Heart left ventricle (tissue), 16 donors: Measurements from ENCODE around the gene GAN. TPM values are rescaled to one million over a fixed set of nuclear protein-coding genes. Genes with fewer than 3 reads are reported as not detected.

Experiments
- ATAC-seq, 4 donors: fragments of 200-7000 bp; cut with Tn5 transposase; one replicate each; pipeline ENCODE4 v1.9.1; 2020 to 2022; ENCODE audit warnings: moderate library complexity in 4 of 4, mild to moderate bottlenecking in 3 of 4, moderate number of reproducible peaks in 1 of 4
- DNase-seq, 5 donors: peaks; one replicate each; pipeline ENCODE4 v3.0.0-alpha.2; 2020
- H3K27ac ChIP-seq, 12 donors: fragments of 200-600 bp; sonication (generic) in 4 of 12; one replicate each; pipeline versions ENCODE4 v1.5.0 to v1.8.0; 2016 to 2022; ENCODE audit warnings: mild to moderate bottlenecking in 2 of 12
- H3K27me3 ChIP-seq, 9 donors: fragments of 200-600 bp; sonication (generic) in 2 of 9; one replicate each; pipeline versions ENCODE4 v1.5.1 to v1.8.0; 2016 to 2022; ENCODE audit warnings: mild to moderate bottlenecking in 3 of 9
- H3K36me3 ChIP-seq, 9 donors: fragments of 200-600 bp; sonication (generic) in 2 of 9; one replicate each; pipeline versions ENCODE4 v1.5.0 to v1.8.0; 2018 to 2022; ENCODE audit warnings: mild to moderate bottlenecking in 2 of 9
- H3K4me1 ChIP-seq, 12 donors: fragments of 200-600 bp; sonication (generic) in 4 of 12; one replicate each; pipeline versions ENCODE4 v1.5.0 to v1.8.0; 2016 to 2022; ENCODE audit warnings: mild to moderate bottlenecking in 3 of 12
- H3K4me3 ChIP-seq, 12 donors: fragments of 200-600 bp; sonication (generic) in 4 of 12; one replicate each; pipeline versions ENCODE4 v1.5.0 to v1.8.0; 2017 to 2022; ENCODE audit warnings: mild to moderate bottlenecking in 9 of 12, moderate library complexity in 4 of 12
- H3K9me3 ChIP-seq, 12 donors: fragments of 200-600 bp; sonication (generic) in 4 of 12; one replicate each; pipeline versions ENCODE4 v1.5.0 to v1.8.0; 2016 to 2022; ENCODE audit warnings: mild to moderate bottlenecking in 1 of 12
- POLR2A ChIP-seq, 2 donors: fragments of 450-650 bp; IDR thresholded peaks; one replicate each; pipeline ENCODE4 v1.6.1; 2017; ENCODE audit warnings: antibody characterized with exemption in 2 of 2, mild to moderate bottlenecking in 2 of 2, moderate library complexity in 2 of 2
- WGBS, 4 donors: extraction: QIAGEN DNeasy Blood & Tissue Kit in 2 of 4; methylation state at CpG; one replicate each; pipeline versions ENCODE4 v1.1.5 to v1.1.7; 2013 to 2018; 5-methylcytosine and 5-hydroxymethylcytosine counted together
- intact Hi-C, 10 donors: fragments of 100-400 bp; cut with DNase I; formaldehyde crosslinking; loops; one replicate each; pipeline versions ENCODE4 v1.11.1 to v1.14.2; 2022
- polyA plus RNA-seq, 2 donors: library from polyadenylated mRNA; stranded (reverse); fragments of 200-250 nt; gene quantifications; one replicate each; pipeline ENCODE4 v1.2.3, GENCODE V29; 2013
- total RNA-seq, 9 donors: library from RNA; depleted of rRNA in 2 of 9; stranded (reverse); fragments of >200 nt in 2 of 9; fragmentation: NEBNext Ultra II Directional in 3 of 9; extraction: Animal tissue kit (Norgen Biotek cat#: 25700) in 3 of 9; gene quantifications; one replicate each; pipeline versions ENCODE4 v1.1.0 to v1.2.4, GENCODE V29; 2016 to 2023
- TF ChIP-seq, protein P1 (sequence below), 12 donors: fragments of 200-600 bp; sonication (generic) in 4 of 12; IDR thresholded peaks; one replicate each; pipeline versions ENCODE4 v1.5.0 to v1.8.0; 2018 to 2022; ENCODE audit warnings: antibody characterized with exemption in 12 of 12, mild to moderate bottlenecking in 5 of 12
- donor health status: ischemic (EF 13 %, LVEDD 7.1; RV severe dilation, severe dysfunction).
- donor health status: healthy with polysubstance abuse.
- donor health status: DM: no; HTN: yes; CAD: no.
- donor health status: DM: no; HTN: no; CAD: no.
- donor health status: ischemic (EF 25% LVEDD 6.9; RV normal size, moderate dysfunction).
- donor health status: ischemic (EF 25% LVEDD 5.7; RV mildly dilated, moderate dysfunction).
- donor health status: healthy.
- donor health status: DM: yes; HTN: yes; CAD: no.
- donor health status: ischemic (EF 35%, LVEDD 5.7; RV mildly dilated, moderate dysfunction).
- donor health status: nonischemic (EF 11% LVEDD 7.7; RV severe dilation, severe dysfunction).
- donor health status: DM: yes; HTN: yes; CAD: no.
- donor health status: PGD.
- donor health status: ischemic (EF 29% LVEDD 5.4; RV normal size, mild dysfunction).
- donor health status: nonischemic (EF 23%, LVEDD 6.1; RV moderate dilation, normal function).

Gene GAN
- total and polyA plus RNA-seq, 11 donors, result 1.6 to 17.7 (median 11.5) TPM

GRCh38 chr16:81431554-81432353 lies 117.0 kb downstream of the GAN start:
- Histone ChIP-seq H3K4me3 (no peak overlapping the region), H3K36me3 (no peaks in the 10 kb centered on the region), H3K27ac (peak overlapping the region in 2 of 12 donors; percentile 11 to 64), H3K9me3 (no peaks in the 10 kb centered on the region), H3K27me3 (no peaks in the 10 kb centered on the region), H3K4me1 (peaks cover 0 to 12% (median 0%) of the 10 kb centered on the region in 12 donors)
- no peak for TF ChIP-seq POLR2A (IDR thresholded peaks at IDR 0.05)
- 83 to 88% (median 85%) methylated on average over 23 of the region's 23 CpGs for WGBS, 4 donors
- peak in 2 of 5 donors; percentile 39 to 49 for DNase-seq
- intact Hi-C loops, result no loop called here
- ATAC-seq, result peak in 3 of 4 donors; percentile 83 to 90 (median 87)

DNA sequence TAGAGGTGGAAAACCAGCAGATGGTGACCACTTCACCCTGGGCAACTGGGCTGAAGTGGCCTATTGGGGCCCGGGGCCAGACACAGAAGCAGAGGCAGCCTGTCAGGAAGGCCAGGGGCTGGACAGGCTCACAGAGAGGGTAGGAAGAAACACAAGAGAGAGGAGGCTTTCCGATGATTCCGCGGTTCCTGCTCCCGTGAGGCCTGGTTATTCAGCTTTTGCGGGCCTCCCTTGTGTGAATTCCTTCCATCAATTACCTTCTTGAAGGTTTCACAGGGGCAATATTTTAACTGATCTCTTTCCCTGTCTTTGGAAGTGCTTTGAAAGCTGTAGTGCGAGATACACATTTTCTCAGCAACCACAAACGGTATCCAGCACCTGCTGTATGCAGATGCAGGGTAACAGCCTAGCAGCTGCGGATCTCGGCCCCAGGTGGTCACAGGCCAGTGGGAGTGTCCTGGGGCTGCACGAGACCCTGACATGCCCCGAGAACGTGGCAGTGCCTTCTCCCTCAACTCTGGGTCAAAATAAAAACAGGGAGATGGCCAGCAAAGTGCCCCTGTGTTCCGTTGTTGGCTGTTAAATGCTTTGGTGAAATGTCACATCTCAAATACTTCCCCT lies 118.3 kb downstream of the GAN start:
- peaks cover 0 to 17% (median 0%) of the 10 kb centered on the region in 12 donors for H3K4me1 ChIP-seq
- no peaks in the 10 kb centered on the region for H3K9me3 ChIP-seq
- DNase-seq, result no peak
- H3K36me3 ChIP-seq, result no peaks in the 10 kb centered on the region
- no peak overlapping the region for H3K27ac ChIP-seq
- no peak overlapping the region for H3K4me3 ChIP-seq
- intact Hi-C loops, result no loop called here
- no peaks in the 10 kb centered on the region for H3K27me3 ChIP-seq
- WGBS, 4 donors, result 75 to 88% (median 82%) methylated on average over 14 of the region's 14 CpGs
- no peak for ATAC-seq
- no peak for TF ChIP-seq POLR2A (IDR thresholded peaks at IDR 0.05)
- TF ChIP-seq, protein P1, sequence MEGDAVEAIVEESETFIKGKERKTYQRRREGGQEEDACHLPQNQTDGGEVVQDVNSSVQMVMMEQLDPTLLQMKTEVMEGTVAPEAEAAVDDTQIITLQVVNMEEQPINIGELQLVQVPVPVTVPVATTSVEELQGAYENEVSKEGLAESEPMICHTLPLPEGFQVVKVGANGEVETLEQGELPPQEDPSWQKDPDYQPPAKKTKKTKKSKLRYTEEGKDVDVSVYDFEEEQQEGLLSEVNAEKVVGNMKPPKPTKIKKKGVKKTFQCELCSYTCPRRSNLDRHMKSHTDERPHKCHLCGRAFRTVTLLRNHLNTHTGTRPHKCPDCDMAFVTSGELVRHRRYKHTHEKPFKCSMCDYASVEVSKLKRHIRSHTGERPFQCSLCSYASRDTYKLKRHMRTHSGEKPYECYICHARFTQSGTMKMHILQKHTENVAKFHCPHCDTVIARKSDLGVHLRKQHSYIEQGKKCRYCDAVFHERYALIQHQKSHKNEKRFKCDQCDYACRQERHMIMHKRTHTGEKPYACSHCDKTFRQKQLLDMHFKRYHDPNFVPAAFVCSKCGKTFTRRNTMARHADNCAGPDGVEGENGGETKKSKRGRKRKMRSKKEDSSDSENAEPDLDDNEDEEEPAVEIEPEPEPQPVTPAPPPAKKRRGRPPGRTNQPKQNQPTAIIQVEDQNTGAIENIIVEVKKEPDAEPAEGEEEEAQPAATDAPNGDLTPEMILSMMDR (IDR thresholded peaks at IDR 0.05), result no peak

DNA sequence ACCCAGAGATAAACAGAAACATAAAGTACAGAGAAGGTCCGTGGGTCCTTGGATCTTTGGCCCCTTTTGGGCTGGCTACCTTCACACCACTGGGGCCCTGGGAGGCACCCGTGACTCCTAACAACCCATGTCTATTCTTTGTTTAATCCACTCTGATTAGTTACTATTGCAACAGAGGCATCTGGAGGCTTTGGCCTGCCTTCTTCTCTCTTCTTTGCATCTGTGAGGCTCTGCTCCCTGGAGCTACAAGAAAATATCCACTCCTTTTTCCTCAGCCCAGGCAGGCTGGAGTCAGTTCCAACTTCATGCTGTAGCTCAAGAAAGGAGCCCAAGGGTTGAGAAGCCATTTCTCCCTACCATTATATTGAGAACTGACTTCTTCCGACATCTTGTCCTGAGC lies 120.3 kb downstream of the GAN start:
- no peak for ATAC-seq
- WGBS, 4 donors, result 81 to 96% (median 89%) methylated on average over 3 of the region's 3 CpGs

GRCh38 chr16:81435567-81435966 lies 120.8 kb downstream of the GAN start:
- intact Hi-C loops, result no loop called here

More for the DNA sequence above, 120.3 kb downstream of the GAN start:
- Histone ChIP-seq H3K27ac (no peak overlapping the region), H3K4me1 (peaks cover 0 to 22% (median 0%) of the 10 kb centered on the region in 12 donors), H3K36me3 (no peaks in the 10 kb centered on the region), H3K27me3 (no peaks in the 10 kb centered on the region), H3K9me3 (no peaks in the 10 kb centered on the region), H3K4me3 (no peak overlapping the region)
- intact Hi-C loops, result no loop called here
- TF ChIP-seq, protein P1 (IDR thresholded peaks at IDR 0.05), result no peak
- no peak for TF ChIP-seq POLR2A (IDR thresholded peaks at IDR 0.05)
- DNase-seq, result no peak

More at GRCh38 chr16:81435567-81435966, 120.8 kb downstream of the GAN start:
- Histone ChIP-seq H3K27me3 (no peaks in the 10 kb centered on the region), H3K36me3 (no peaks in the 10 kb centered on the region), H3K4me1 (peaks cover 0 to 22% (median 0%) of the 10 kb centered on the region in 12 donors), H3K9me3 (no peaks in the 10 kb centered on the region), H3K27ac (no peak overlapping the region), H3K4me3 (no peak overlapping the region)
- no peak for TF ChIP-seq POLR2A (IDR thresholded peaks at IDR 0.05)
- TF ChIP-seq, protein P1 (IDR thresholded peaks at IDR 0.05), result no peak
- ATAC-seq (no peak), DNase-seq (no peak)
- 80 to 94% (median 93%) methylated on average over 2 of the region's 2 CpGs for WGBS, 4 donors
